Hepatocyte (in vitro differentiated cells): ENCODE measurements around the gene CYP2E1.

Experiments used
- EZH2 ChIP-seq: fragments of 200-600 bp; sonication (generic); IDR thresholded peaks from 2 replicates; pipeline ENCODE4 v1.6.1; 2016; ENCODE audit warnings: antibody characterized with exemption, mild to moderate bottlenecking, borderline replicate concordance
- EZH2phosphoT487 ChIP-seq: fragments of 200-600 bp; sonication (generic); IDR thresholded peaks from one replicate; pipeline ENCODE4 v1.6.1; 2018; ENCODE audit warnings: antibody characterized with exemption, mild to moderate bottlenecking, low read depth, moderate library complexity; ENCODE audit not compliant: unreplicated experiment, severe bottlenecking
- TF ChIP-seq, protein P1 (sequence below): fragments of 200-600 bp; sonication (generic); IDR thresholded peaks from 2 replicates; pipeline ENCODE4 v1.5.1; 2016; ENCODE audit warnings: antibody characterized with exemption, mild to moderate bottlenecking; ENCODE audit not compliant: poor library complexity

DNA sequence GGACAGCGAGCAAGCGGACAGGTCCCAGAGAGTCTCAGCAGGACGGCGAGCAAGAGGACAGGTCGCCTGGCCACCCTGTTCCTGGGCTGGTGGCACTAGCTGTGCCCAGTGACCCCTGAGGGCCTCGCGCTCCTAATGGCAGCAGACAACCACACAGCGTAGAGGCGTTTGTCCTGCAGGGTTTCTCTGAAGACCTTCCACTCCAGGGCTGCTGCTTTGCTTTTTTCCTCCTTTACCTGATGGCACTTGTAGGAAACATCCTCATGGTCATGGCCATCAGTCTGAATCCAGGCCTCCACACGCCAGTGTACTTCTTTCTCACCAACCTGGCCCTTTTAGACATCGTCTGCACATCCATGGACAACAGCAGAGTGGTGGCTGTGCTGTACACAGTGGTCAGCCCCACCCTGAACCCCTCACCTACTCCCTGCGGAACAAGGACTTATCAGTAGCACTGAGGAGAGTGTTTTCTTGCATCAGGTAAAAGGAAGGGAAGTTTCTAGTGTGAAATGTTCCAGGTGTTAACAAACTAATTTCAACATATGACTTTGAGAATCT lies 46.0 kb upstream of the CYP2E1 start:
- TF ChIP-seq EZH2 (no peak), EZH2phosphoT487 (no peak)
- TF ChIP-seq, protein P1, sequence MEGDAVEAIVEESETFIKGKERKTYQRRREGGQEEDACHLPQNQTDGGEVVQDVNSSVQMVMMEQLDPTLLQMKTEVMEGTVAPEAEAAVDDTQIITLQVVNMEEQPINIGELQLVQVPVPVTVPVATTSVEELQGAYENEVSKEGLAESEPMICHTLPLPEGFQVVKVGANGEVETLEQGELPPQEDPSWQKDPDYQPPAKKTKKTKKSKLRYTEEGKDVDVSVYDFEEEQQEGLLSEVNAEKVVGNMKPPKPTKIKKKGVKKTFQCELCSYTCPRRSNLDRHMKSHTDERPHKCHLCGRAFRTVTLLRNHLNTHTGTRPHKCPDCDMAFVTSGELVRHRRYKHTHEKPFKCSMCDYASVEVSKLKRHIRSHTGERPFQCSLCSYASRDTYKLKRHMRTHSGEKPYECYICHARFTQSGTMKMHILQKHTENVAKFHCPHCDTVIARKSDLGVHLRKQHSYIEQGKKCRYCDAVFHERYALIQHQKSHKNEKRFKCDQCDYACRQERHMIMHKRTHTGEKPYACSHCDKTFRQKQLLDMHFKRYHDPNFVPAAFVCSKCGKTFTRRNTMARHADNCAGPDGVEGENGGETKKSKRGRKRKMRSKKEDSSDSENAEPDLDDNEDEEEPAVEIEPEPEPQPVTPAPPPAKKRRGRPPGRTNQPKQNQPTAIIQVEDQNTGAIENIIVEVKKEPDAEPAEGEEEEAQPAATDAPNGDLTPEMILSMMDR: no peak
